Fibroblast of peridontal ligament (primary cell): ENCODE measurements around the gene SERPINA12.
"Not testable (repeated sequence)": the region's sequence is repeated elsewhere in the genome, so short reads cannot be mapped to it uniquely, and the experiment has no call there.

Source experiments
- DNase-seq: peaks from one replicate; pipeline ENCODE4 v3.0.0-alpha.2; 2010; ENCODE audit errors: extremely low read depth

Gene SERPINA12

DNA sequence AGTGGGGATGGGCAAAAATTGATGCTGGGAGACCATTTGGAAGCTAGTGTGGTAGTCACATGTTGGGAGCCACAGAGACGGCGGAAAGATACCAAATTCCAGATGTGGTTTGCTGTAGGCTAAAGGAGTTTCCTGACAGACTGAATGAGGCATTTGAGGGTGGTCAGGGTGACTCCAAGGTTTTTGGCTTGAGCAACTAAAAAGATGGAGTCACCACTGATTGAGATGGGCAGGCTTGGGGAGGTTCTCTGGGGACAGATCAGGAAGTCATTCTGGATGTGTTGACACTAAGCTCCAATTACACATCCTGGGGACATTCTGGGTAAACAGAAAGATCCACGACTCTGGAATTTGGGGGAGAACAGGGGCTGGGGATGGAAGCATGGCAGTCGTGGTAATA lies 17.8 kb downstream of the SERPINA12 start:
- peak; percentile 17 for DNase-seq

GRCh38 chr14:94489336-94489735 lies 19.9 kb downstream of the SERPINA12 start:
- no peak for DNase-seq

DNA sequence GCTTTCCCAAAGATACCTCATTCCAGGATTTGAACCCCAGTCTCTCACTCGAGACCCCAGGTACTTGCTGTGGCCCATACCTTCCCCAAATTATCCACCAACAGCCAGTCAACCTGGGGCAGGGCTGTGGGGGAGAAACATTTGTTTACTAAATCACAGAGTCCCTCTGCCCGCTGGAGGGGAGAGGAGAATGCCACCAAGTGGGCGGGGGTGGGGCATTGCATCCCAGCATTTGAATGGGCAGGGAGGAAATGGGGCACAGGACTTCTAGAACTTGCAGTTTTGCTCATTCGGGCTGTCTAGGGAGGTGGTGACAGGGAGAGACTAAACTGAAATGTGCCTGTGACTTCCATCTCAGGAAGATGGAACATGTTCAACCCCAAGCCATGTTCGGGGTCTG lies 22.4 kb downstream of the SERPINA12 start:
- no peak for DNase-seq

- peak; percentile 60 for DNase-seq
These were observed 23.1 kb downstream of the SERPINA12 start for GRCh38 chr14:94485944-94486841.

- DNase-seq = no peak
These were observed 24.8 kb downstream of the SERPINA12 start for GRCh38 chr14:94484481-94484880.

DNA sequence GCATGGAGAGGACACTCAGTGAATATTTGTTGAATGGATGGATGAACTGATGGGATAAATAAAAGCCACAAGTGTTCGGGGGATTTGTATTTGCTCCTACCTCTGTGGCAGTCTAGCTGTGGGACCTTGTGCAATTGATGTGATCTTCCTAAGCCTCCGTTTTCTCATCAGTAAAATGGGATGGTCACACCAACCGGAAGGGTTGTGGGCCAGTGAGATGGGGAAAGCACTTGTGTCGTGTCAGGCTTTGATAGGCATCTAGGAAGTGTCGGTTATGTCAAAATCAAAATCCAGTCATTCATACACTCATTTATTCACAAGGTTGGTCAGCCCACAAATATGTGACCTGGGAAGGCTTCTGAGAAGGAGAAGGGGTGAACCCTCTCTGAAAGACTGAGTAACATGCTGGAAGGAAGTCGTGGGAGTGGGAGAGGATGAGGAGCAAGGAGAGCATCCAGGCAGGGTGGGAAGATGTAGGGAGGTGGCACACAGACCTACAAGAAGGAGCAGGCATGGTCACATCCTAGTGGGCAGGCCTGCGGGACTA lies 25.5 kb downstream of the SERPINA12 start:
- no peak for DNase-seq

DNA sequence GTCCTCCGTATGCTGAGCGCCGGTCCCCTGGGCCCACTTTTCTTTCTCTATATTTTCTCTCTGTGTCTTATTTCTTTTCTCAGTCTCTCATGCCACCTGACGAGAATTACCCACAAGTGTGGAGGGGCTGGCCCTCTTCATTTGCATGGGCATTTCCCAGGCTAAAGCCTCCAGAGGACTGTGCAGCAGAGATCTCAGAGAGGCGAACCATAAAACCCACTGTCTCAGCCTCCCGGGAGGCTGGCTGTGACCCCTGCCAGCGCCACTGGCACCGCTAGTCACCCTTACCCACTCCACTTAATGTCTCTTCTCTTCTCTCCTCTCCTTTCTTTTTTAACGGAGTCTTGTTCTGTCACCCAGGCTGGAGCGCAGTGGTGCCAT lies 26.2 kb downstream of the SERPINA12 start:
- no peak for DNase-seq

- DNase-seq = not testable (repeated sequence)
These were observed 26.9 kb downstream of the SERPINA12 start for GRCh38 chr14:94482132-94483070.

- no peak for DNase-seq
These were observed 27.7 kb downstream of the SERPINA12 start for GRCh38 chr14:94481468-94482131.

DNA sequence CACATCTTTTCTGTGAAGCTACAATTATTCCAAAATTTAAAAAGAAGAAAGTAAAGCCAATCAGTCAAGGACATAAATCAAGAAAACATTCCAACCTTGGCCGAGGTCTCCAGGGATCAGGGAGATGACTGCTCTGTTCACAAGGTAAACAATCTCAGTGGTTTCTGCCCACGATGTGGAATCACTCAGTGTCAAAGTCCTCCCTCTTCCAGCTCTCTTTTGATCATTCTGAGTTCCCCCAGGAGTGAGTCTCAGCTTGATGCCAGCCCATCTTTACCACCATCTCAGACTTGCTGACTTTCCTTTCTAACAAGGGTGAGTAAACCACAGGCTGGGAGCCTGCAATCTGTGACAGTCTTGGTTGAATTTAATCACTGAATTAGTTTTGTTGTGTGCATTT lies 28.5 kb downstream of the SERPINA12 start:
- no peak for DNase-seq

DNA sequence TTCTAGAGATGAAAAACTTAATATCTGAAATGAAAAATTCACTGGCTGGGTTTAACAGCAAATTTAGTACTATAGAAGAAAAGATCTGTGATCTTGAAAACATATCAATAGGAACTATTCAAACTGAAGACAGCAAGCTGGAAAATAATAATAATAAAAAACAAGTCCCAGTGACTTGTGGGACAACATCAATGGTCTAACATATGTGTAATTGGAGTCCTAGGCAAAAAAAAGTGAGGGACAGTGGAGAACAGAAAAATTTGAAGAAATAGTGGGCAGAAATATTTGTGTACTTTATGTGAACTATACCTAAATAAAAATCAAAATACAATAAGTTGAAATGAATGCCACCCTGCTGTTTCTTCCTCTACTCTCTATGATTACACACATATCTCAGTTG lies 30.8 kb downstream of the SERPINA12 start:
- no peak for DNase-seq

GRCh38 chr14:94476023-94476422 lies 33.2 kb downstream of the SERPINA12 start, which contains the start of gene SERPINA9:
Gene SERPINA9 (minus strand): TSS chr14:94476197. CDS start chr14:94469840, 6,357 bp downstream.
- no peak for DNase-seq

DNA sequence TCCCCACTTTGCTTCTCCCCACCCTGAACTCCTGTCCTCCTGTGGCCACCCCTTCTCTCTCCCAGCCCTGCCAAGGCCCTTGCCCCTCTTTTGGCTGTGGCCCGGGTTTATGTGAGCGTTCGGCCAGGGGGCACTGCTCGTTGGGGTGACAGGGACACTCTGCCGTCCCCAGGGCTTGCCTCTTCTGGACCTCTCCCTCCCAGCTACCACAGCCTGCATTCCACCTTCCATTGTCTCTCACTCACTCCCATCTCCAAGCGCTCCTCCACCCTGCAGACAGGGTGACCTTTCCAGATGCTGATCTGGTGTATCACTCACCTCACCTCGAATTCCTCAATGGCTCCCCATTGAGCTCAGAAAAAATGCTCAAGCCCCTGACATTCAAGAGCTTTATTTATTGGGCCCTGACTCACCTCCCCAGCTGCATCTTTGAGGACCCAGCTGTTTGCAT lies 34.7 kb downstream of the SERPINA12 start:
- DNase-seq = no peak

DNA sequence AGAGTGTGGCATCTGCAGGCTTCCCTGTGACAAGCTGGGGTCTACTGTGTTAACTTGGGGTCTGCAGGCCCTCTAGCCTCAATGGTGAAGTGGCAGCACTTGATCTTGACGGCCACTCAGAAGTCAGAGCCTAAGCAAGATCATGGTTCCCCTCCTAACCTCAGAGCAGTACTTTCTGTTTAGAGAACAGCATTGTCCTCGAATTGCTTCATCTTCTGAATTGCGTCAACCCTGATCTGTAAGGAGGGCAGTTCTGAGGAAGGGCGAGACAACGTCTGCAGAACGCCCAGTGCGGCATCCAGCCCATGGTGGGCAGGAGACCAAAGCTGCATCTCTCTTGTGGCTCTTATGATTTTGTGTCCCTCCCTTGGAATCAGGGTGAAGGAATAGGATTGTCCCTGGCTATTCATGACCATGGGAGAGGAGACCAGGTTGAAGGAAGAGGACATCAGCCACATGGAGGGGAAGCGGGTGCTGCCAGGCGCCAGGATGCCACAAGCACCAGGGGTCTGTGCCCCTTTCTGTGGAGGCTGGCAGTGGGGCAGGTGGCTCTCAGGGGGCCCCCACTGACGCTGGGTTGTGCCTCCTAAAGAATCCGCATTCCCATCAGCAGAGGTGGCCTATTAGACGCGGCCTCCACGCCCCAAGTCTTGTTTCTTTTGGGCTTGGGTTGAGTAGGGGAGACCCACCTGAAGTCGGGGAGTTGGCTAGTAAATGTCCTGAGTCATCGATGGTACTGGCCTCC lies 35.4 kb downstream of the SERPINA12 start:
- DNase-seq = no peak

DNA sequence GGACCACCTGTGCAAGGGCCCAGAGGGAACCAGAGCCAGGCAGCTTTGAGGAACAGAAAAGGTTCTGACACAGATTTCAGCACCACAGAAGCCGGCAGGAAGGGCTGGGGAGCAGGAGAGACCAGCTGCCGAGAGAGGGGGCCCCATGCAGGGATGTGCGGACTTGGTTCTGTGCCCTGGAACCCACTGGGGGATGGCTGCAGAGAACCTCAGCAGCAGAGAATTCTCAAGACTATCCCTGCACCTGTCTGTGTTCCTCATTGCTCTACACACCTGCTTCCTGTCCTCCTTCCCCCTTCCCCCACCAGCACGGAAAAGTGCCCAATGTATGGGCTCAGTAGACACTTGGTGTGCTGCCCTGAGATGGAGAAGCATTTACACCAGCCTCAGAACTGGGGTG lies 36.4 kb downstream of the SERPINA12 start:
- no peak for DNase-seq

GRCh38 chr14:94471045-94471444 lies 38.2 kb downstream of the SERPINA12 start:
- DNase-seq = no peak

DNA sequence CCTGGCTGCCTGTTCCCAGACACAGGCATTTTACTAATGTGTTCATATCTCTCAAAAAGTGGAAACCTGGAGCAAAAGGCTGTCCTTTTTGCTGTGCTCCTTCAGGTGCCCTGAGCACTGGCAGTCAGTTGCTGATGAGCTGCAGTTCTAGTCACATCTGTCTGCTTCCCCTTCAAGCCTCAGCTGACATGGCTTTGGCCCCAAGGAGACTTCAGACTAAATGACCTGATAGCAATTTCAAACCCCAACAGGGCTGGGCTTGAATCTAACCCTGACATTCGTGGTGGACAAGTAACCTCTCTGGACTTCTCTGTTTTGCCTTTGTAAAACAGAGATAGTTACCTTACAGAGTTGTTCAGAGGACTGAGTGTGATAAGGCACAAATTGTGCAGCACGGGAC lies 39.0 kb downstream of the SERPINA12 start:
- no peak for DNase-seq

GRCh38 chr14:94469261-94469660 lies 40.0 kb downstream of the SERPINA12 start:
- no peak for DNase-seq

- no peak for DNase-seq
These were observed 41.3 kb downstream of the SERPINA12 start for GRCh38 chr14:94467728-94468520.
